ENCODE data around the gene RAB15.

RAB15 gene

DNA sequence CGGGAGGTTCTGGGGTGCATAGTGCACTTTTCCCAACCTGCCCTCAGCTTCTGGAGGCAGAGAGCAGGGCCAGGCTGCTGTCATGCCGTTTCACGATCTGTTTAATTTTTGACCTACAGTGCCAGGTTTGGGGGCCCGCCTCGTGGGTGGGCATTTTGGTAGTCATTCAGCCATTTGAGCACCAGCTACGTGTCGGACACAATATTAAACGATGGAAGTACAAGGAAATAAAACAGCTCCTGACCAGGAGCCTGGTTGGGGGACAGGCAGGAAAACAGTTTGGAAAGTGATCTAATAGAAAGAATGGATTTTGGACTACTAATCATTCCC lies 15.3 kb upstream of the RAB15 start:
- DNase-seq = no peak

DNA sequence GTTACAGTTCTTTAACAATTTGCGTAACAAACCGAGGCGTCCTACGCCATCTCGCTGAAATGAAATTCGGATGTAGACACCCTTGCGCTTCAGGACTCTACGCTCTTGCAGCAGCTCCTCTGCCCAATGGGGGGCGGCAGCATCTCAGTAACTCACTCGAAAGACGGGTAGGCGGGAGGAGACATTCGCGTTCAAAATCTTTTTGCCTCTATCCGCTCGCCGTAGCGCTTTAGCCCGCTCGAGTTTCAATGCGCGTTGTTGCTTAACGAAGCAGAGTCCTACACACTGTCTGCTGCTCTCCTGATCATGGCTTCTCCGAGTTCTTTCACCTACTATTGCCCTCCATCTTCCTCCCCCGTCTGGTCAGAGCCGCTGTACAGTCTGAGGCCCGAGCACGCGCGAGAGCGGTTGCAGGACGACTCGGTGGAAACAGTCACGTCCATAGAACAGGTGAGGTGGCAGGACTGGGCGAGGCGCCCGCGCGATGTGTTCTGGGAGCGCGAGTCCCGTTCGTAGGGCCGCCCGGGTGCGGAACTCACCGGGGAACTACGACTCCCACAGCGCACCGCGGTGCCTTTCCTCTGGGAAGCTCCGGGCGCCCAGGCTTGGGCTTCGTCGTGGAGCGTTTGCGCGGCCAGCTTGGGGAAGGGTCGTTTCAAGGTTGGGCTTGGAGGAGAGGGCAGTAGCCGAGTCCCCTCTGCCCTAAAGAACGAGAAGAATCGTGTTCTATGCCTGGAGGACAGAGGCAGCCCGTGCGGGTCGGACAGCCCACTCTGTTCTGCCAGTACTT lies 14.7 kb upstream of the RAB15 start, which contains the start of gene FNTB:
Gene FNTB, plus strand, starts transcription at position 248 of the 790 bp plus-strand sequence. Its CDS starts 59 bp downstream, at position 307.
- DNase-seq = peak; percentile 94

DNA sequence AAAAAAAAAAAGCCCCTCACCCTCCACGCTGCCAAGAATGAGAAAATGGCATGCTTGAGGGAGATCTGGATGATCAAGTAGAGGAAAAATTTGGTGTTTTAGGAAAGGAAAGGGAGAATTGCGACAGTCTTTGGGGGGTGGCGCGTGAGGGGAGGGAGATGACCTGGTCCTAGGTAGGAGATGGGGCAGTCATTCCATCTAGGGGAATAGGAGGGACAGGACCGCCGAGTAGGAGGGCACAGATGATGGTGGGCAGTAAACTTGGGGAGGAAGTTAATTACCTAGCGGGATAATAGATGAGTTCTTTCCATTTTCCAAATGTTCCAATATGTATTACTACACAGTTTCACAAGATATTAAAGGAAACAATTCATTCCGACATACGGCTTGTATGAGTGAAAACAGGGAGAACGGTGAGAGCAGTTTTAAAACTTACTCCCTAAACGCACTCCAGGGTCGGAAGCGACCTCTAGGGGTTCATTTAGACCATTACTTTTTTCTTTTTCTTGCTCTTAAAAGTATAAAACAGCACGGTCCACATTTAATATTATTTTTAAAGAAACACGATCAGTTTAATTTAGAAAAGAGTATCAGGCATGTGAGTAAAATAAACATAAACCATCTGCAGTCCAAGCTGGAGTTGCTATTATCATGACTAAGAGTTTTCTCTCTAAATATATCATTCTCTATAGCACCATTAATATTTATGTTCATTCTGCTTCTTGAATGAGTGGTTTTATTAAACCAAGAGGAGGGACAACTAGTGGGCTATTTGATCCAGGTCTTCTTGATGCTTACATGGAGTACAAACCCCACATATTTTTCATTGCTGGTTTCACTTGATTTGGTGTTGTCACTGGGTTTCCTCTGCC lies 11.5 kb upstream of the RAB15 start:
- peak; percentile 42 for DNase-seq

DNA sequence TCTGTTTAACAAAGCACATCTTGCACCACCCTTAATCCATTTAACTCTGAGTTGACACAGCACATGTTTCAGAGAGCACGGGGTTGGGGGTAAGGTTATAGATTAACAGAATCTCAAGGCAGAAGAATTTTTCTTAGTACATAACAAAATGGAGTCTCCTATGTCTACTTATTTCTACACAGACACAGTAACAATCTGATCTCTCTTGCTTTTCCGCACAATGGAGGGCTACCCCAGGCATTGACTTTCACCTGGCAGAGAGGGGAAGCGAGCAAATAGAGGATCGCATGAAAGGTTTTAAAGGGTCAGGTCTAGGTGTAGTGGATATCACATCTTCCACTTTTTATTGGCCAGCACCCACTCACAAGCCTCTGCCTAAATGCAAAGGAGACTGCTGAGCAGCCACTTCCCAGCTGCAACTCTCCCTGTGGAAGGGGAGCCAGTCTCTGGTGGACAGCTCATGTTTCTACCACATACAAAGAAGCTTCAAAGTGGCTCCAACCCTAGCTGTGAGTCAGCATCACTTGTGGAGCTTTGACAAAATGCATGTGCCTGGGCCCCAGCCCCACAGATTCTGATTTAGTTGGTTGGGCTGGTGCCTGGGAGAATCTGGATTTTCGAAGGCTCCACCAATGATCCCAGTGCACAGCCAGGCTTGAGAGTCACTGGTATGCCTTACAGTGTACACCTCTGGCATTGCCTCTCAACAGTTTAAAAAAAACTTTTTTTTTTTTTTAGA lies 7.4 kb upstream of the RAB15 start:
- DNase-seq = no peak

DNA sequence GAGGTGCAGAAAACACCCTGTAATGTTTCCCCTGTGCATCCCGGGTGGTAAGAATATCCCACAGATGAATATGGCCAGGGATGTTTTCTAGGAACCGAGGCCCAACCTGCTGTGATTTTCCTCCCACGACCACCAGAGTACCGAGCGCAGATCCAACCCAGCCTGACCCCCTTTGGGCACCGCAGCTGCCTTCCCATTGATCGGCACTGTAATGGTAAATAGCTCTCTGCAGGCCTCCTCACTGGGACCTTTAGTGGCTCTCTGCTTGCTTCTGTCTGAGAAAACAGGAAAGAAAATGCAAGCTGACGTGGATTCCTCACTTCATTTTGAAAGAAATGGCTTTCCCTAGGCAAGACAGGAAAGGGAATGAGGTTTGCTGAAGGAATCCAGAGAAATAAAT lies 2.4 kb upstream of the RAB15 start:
- DNase-seq = no peak

DNA sequence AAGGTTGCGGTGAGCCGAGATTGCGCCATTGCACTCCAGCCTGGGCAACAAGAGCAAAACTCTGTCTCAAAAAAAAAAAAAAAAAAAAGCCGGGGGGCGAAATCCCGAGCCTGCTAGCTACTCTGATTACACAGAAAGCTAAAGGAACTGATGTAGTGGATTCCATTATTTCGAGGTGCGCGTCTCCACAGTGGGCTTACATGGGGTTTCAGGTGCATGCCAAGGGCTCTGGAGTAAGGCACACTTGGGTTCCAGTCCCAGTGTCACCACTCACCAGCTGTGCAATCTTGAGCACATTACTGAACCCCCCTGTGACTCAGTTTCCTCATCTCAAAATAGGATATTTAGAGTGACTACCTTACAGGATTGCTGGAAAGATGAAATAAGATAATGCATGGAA lies 1.7 kb upstream of the RAB15 start:
- no peak for DNase-seq

DNA sequence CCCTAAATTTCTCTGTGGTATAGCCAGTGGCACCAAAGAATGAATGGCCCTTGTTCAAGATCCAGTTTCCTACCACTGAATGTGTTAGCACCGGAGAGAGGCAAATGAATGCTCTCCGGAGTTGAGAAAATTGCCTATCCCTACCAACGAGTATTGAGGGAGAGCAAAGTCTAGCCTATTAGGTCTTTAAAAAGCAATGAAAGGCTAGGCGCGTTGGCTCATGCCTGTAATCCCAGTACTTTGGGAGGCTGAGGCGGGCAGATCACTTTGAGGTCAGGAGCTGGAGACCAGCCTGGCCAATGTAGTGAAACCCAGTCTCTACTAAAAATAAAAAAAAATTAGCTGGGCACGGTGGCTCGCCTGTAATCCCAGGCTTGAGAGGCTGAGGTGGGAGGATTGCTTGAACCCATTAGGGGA lies 898 bp upstream of the RAB15 start:
- DNase-seq = no peak

DNA sequence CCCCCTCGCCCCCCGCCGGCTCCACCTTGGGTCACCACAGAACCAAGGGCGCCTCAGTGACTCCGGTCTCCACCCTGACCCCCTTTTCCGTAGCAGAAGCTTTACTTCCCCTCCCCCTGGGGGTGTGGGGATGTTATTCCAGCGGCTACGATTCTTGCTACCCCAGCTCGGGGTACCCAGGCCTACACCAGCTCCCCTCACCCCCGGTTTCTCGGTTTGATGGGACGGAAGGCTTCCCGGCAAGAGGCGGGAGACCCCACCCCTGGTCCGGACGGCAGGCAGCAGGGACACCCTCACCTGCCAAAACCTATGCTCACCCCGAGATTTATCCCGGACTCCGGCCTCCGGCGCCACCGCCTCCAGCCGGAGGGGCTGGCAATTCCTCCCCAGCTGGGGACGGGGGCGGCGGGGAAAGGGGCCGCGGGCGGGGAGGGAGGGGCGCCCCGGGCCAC lies 619 bp downstream of the RAB15 start:
- no peak for DNase-seq

DNA sequence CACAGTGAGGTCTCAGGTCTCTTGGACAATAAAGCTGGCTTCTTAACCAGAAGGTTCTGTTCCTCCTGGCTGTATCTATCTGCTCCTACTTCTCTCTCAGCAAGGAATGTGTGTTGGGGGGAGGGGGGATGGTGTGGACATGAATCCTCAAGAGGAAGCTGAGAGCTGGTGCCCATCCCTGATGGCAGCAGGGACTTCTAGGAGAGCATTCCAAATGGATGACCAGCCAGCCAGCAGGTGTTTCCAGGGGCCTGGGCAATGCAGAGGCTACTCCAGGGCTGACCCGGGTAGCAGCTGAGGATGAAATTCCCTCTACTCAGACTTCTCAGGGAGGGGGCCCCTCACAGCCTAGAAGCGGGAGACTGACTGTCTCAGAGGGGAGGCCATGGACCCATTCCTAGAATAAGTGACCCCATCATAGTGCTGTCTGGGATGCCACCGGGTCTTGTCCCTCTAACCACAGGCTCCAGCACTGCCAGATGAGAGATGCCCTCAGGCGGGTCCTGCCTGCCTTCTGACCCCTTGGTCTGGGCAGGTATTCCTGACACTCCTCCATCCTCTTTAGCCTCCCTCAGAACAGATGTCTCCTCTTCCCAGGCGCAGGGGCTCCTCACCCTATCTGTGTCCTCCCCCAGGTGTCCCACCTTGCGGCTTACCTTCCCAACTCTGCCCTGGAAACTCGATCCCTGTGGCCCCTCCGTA lies 1.2 kb downstream of the RAB15 start:
- DNase-seq = no peak

DNA sequence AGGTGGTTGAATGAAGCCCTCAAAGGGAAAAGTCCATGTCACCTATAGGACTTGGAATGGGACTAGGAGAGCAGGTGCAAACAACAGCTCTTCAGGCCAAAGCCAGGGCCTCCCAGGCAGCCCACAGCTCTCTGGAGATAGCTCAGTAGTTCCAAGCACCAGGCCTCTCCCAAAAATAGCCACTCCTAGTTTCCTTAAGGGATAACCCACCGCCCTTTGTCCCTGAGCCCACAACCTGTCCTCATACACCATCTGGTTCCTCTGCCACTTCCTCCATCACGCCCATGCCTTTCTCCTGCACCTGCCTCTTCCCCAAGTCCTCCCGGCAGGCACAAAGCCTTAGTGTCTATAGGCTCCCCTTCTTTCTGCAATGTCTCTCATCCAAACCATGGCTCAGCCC lies 2.1 kb downstream of the RAB15 start:
- no peak for DNase-seq

DNA sequence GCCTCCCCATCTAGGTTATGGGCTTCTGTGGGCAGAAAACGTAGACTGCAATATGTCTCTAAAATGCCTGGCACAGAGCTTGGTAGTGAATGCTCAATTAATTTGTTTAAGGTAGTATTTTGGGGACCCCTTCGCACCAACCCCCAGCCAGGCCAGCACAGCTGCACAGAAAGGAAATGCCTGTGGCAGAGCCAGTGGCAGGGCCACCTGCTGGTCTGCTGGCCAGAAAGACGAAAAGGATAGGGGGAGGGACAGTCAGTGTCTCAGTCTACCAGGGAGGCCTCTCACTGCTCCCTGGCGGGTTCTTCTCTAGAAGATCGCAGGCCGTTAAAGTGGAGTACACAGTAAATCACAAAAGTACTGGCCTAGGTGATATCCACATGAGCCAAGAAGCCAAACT lies 3.5 kb downstream of the RAB15 start:
- DNase-seq = peak; percentile 41

DNA sequence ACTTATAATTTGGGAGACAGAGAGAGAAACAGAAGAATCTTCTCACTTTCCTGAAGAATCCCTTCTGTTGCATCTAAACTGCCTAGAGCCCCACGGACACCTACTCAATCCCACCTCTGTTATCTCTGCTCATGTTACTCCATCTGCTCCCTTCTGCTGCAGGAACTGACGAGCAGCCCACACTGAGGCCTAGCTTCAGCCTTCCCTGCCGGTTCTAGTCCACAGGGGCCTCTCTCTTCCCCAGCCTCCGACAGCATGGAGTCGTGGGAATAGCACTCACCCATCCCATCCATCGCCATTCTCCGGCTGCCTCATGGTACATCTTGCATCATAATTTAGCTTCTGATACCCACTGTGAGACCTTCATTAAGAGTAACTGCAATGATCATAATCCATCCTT lies 4.0 kb downstream of the RAB15 start:
- DNase-seq = no peak

DNA sequence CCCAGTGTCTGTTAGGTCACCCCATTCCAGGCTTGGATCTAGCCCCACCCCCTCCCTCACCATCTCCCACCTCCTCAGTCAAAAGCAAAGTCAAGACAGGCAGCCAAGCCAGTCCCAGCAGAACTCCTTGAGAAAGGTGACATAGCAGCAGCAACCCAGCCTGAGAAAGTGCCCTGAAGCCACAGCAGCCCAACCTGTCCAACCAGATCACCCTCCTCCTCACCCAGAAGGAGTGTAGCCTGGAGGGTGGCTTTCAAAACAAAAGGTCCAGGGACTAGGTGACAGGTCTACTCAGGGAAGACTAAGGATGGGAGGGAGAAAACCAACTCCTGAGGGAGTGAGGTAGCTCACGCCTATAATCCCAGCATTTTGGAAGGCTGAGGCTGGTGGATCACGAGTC lies 5.2 kb downstream of the RAB15 start:
- DNase-seq = no peak

DNA sequence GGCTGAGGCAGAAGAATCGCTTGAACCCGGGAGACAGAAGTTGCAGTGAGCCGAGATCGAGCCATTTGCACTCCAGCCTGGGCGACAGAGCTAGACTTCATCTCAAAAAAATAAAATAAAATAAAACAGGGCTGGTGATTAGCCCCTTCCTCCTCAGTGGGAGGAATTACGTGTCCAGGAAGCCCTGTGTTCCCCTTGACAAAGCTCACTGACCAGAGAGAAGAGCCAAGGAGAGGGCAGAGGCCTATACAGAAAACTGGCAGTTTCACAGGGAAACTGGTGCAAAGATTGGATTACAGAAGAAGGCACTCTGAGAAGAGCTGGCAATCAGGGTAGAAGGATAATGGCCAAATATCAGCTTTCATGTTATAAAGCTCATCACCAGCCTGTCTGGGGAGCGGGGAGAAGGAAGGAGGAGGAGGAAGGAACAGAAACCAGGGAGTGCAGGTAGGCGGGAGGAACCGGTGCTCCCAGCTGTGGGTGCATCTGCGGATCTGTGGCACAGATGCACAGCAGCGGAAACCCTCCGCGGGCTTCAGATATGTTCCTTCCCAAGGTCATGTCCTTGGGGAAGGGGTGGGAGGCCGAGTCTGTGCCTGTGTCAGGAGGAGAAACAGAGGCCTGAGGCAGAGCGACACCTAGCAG lies 6.7 kb downstream of the RAB15 start:
- no peak for DNase-seq

DNA sequence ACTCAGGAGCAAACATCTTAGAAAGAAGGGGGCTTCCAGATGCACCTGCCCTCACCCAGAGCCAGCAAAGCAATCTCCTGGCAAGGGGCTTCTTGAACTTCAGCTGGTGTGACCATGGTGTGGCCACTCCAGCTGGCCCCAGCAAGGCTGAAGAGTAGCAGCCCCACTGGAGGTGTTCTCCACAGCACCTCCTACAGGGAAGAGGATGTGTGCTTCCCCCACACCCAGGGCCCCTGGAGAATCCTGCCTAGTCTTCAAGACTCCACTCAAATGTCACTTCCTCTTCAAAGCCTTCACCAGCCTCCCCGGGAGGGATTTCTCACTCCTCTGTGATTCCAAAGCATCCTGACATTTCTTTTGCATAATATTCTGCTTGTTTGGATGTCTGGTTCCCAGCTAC lies 8.5 kb downstream of the RAB15 start:
- no peak for DNase-seq

DNA sequence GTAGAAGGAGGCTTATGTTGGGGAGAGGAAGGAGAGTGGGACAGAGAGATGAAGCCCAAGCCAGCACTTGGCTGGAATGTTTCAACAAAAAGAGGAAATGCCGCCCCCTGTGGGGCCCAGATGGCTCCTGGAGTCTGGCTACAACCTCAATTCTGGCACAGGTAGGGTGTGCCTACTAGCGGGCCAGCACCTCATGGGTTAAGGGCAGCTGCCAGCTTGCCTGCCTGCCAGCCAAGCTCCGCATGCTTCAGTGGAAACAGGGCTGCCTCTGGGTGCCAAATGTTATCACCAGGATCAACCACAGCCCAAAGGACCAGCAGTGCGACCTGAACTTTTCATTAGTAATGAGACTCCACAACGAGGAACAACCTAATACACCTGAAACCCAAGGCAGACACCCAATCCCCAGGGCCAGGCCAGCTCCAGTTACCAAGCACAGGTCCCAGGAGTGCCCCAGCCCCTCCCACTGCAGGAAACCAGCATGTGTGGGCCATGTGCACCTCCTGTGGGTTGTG lies 11.3 kb downstream of the RAB15 start:
- no peak for DNase-seq

DNA sequence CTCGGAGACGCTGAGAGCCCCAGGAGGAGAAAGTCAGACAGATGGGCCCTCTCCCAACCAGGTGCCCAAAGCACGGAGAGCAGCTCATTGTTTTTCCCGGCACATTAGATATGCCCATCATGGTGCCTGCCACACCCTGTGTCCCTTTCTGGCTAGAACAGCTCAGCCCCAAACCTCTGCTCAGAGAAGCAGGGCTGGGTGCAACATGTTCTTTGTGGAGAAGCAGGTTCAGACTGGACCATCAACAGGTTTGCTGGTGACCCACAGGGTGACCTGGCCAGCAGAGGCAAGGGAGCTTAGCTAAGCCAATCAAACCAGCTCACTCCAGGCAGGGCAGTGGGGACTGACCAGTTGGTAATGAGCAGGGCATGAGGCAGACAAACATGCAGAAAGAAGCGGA lies 13.4 kb downstream of the RAB15 start:
- no peak for DNase-seq

DNA sequence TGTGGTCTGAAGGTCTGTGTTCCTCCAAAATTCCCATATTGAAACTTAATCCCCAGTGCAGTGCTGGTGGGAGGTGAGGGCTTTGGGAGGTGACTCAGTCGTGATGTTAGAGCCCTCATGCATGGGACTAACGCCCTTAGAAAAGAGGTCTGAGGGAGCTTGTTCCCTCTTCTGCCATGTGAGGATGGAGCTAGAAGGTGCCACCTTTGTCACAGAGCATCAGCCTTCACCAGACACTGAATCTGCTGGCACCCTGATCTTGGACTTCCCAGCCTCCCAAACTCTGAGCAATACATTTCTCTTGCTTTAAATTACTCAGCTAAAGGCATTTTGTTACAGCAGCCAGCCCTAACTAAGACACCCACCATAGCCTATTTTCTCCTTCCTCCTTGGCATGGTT lies 13.9 kb downstream of the RAB15 start:
- no peak for DNase-seq

DNA sequence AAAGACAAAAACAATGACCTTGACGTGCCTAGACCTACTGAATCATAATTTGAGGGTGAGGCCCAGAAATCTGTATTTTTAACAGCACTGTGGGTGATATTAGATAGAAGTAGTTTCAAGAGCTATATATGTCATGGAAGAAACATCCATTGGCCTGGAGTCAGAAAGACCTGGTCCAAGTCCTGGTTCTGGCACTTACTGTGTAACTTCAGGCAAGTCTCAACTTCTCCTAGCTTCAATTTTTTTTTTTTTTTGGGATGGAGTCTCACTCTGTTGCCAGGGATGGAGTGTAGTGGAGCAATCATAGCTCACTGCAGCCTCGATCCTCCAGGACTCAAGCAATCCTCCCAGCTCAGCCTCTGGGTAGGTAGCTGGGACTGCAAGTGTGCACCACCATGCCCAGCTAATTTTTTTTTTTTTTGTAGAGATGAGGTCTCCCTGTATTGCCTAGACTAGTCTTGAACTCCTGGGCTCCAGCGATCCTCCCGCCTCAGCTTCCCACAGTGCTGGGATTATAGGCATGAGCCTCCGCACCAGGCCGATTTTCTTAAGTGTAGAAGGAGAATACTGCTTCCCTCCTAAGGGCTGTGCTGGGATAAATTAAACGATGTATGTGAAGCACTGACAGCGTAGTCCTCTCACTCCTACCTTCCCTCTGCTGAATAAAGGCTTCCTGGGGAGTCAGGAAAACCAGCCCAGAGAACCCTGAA lies 15.3 kb downstream of the RAB15 start:
- DNase-seq = no peak

DNA sequence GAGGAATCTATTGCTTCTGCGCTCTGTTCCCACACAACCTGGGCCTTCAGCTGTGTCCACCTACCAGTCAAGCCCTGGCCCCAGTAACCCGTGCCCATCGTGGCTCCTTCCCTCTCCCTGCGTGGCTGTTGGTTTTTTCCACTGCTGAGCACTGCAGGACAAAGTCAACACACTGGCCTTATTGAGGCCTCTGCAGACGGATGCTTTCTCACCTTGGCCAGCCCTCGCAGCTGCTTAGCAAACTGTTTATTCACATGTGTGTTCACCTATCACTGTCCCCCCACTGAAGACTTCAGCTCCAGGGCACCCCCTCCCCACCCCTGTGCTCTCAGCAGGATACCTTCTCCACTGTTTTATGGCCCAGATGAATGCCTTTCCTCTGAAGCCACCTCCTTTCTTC lies 16.8 kb downstream of the RAB15 start:
- DNase-seq = no peak

DNA sequence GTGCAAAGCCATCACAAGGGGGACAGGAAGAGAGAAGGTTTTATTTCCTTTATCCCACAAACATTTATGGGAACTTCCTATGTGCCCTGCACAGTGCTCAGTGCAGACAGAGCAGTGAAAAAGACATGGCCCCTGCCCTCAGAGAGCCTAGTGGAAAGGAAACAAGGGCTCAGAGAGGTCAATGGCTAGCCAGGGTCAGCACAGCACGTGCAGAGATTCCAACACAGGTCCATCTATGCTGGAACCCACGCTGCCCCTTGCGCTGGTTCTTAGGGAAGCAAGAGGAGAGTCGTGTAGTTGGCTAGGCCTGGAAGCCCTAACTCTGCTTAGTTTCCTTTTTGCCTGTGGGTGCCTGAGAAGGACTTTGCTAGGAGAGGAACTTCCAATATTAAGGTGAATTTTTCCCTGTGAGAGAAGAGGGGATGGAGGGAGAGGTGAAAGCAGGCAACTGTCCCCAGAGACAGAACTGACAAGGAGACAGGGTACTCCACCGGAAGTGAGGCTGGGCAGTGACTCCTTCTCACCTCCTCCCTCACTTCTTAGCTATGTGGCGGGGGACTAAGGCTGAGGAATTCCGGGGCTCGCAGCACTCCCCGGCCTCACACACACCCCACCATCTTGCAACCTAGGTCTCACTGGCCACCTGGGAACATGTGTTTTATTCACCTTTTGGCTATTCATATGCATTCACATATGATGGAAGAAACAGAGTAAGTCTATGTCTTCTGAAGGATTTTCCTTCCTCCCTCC lies 17.5 kb downstream of the RAB15 start:
- DNase-seq = no peak
